WTC11 (cell line): ENCODE data around the gene ZNF362.

Source experiments
- IRF2 ChIP-seq: sonication (generic); formaldehyde crosslinking; IDR thresholded peaks from 2 replicates; pipeline ENCODE4 v1.8.0; 2022; ENCODE audit warnings: low read depth, missing genetic modification reagents, borderline replicate concordance
- SP1 ChIP-seq: sonication (generic); formaldehyde crosslinking; conservative IDR thresholded peaks from 2 replicates; pipeline ENCODE4 v1.8.1; 2022; ENCODE audit warnings: missing genetic modification reagents
- TCF7 ChIP-seq: sonication (generic); formaldehyde crosslinking; IDR thresholded peaks from 2 replicates; pipeline ENCODE4 v1.8.0; 2022; ENCODE audit warnings: mild to moderate bottlenecking, low read depth, missing genetic modification reagents, moderate library complexity
- TF ChIP-seq, protein P1 (sequence below): fragments of 200-600 bp; IDR thresholded peaks from 2 replicates; pipeline ENCODE4 v1.8.0; 2022; ENCODE audit warnings: antibody characterized with exemption
- TF ChIP-seq, protein P2 (sequence below): sonication (generic); formaldehyde crosslinking; conservative IDR thresholded peaks from 2 replicates; pipeline ENCODE4 v1.8.1; 2022; ENCODE audit warnings: mild to moderate bottlenecking, missing genetic modification reagents
- TF ChIP-seq, protein P3 (sequence below): sonication (generic); formaldehyde crosslinking; IDR thresholded peaks from 2 replicates; pipeline ENCODE4 v1.8.1; 2022; ENCODE audit warnings: missing genetic modification reagents, borderline replicate concordance
- TF ChIP-seq, protein P4 (sequence below): sonication (generic); formaldehyde crosslinking; IDR thresholded peaks from 2 replicates; pipeline ENCODE4 v1.8.1; 2023; ENCODE audit warnings: mild to moderate bottlenecking, missing genetic modification reagents, borderline replicate concordance
- TF ChIP-seq, protein P5 (sequence below): sonication (generic); formaldehyde crosslinking; IDR thresholded peaks from 2 replicates; pipeline ENCODE4 v1.8.1; 2022; ENCODE audit warnings: mild to moderate bottlenecking, missing genetic modification reagents, moderate library complexity, borderline replicate concordance
- TF ChIP-seq, protein P6 (sequence below): sonication (generic); formaldehyde crosslinking; IDR thresholded peaks from 2 replicates; pipeline ENCODE4 v1.8.0; 2023; ENCODE audit warnings: mild to moderate bottlenecking, missing genetic modification reagents

DNA sequence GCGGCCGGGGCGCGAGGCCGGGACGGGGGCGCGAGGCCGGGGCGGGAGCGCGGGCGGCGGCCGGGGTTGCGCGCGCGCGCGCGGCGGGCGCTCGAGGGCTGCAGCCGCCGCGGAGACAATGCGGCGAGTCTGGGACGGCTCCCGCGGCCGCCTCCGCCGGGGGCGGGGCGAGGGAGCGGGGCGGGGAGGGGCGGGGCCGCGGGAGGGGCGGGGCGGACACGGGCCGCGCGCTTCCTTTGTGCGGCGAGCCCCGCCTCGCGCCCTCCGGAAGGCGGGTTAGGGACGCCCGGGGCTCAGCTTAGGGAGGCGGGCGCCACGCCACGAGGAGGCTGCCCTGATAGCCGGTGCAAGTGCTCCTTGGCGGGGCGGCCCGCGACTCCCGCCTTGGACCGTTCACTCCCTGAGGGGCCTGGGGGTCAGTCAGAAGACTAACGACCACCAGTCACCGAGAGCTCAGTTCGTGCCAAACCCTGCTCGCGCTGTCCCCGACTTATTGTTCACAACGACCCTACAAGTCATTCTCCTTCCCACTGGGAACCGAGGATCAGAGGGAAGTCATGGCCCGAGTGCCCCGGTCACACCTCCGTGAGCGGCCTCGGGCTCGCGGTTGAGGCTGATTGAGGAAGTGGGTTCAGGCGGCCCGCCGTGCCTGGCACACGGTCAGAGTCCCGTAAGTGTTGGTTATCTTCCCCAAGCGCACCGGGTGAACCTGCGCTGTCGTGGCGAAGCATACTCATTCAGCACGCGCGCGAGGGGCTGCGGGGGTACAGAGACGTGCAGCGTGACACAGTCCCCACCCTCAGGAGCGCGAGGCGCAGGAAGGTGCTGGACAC, 93.7 kb downstream of the ZNF362 start:
- TF ChIP-seq, protein P1, sequence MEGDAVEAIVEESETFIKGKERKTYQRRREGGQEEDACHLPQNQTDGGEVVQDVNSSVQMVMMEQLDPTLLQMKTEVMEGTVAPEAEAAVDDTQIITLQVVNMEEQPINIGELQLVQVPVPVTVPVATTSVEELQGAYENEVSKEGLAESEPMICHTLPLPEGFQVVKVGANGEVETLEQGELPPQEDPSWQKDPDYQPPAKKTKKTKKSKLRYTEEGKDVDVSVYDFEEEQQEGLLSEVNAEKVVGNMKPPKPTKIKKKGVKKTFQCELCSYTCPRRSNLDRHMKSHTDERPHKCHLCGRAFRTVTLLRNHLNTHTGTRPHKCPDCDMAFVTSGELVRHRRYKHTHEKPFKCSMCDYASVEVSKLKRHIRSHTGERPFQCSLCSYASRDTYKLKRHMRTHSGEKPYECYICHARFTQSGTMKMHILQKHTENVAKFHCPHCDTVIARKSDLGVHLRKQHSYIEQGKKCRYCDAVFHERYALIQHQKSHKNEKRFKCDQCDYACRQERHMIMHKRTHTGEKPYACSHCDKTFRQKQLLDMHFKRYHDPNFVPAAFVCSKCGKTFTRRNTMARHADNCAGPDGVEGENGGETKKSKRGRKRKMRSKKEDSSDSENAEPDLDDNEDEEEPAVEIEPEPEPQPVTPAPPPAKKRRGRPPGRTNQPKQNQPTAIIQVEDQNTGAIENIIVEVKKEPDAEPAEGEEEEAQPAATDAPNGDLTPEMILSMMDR: no peak
- TF ChIP-seq, protein P2, sequence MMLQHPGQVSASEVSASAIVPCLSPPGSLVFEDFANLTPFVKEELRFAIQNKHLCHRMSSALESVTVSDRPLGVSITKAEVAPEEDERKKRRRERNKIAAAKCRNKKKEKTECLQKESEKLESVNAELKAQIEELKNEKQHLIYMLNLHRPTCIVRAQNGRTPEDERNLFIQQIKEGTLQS (CRISPR knock-in tag): no peak
- TF ChIP-seq, protein P3, sequence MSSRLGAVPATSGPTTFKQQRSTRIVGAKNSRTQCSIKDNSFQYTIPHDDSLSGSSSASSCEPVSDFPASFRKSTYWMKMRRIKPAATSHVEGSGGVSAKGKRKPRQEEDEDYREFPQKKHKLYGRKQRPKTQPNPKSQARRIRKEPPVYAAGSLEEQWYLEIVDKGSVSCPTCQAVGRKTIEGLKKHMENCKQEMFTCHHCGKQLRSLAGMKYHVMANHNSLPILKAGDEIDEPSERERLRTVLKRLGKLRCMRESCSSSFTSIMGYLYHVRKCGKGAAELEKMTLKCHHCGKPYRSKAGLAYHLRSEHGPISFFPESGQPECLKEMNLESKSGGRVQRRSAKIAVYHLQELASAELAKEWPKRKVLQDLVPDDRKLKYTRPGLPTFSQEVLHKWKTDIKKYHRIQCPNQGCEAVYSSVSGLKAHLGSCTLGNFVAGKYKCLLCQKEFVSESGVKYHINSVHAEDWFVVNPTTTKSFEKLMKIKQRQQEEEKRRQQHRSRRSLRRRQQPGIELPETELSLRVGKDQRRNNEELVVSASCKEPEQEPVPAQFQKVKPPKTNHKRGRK: no peak
- TF ChIP-seq SP1 (CRISPR knock-in tag) (no peak; the same call in 1 of the 2 replicates), TCF7 (CRISPR knock-in tag) (no peak), IRF2 (no peak)
- TF ChIP-seq, protein P4, sequence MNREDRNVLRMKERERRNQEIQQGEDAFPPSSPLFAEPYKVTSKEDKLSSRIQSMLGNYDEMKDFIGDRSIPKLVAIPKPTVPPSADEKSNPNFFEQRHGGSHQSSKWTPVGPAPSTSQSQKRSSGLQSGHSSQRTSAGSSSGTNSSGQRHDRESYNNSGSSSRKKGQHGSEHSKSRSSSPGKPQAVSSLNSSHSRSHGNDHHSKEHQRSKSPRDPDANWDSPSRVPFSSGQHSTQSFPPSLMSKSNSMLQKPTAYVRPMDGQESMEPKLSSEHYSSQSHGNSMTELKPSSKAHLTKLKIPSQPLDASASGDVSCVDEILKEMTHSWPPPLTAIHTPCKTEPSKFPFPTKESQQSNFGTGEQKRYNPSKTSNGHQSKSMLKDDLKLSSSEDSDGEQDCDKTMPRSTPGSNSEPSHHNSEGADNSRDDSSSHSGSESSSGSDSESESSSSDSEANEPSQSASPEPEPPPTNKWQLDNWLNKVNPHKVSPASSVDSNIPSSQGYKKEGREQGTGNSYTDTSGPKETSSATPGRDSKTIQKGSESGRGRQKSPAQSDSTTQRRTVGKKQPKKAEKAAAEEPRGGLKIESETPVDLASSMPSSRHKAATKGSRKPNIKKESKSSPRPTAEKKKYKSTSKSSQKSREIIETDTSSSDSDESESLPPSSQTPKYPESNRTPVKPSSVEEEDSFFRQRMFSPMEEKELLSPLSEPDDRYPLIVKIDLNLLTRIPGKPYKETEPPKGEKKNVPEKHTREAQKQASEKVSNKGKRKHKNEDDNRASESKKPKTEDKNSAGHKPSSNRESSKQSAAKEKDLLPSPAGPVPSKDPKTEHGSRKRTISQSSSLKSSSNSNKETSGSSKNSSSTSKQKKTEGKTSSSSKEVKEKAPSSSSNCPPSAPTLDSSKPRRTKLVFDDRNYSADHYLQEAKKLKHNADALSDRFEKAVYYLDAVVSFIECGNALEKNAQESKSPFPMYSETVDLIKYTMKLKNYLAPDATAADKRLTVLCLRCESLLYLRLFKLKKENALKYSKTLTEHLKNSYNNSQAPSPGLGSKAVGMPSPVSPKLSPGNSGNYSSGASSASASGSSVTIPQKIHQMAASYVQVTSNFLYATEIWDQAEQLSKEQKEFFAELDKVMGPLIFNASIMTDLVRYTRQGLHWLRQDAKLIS (CRISPR knock-in tag): no peak
- TF ChIP-seq, protein P5, sequence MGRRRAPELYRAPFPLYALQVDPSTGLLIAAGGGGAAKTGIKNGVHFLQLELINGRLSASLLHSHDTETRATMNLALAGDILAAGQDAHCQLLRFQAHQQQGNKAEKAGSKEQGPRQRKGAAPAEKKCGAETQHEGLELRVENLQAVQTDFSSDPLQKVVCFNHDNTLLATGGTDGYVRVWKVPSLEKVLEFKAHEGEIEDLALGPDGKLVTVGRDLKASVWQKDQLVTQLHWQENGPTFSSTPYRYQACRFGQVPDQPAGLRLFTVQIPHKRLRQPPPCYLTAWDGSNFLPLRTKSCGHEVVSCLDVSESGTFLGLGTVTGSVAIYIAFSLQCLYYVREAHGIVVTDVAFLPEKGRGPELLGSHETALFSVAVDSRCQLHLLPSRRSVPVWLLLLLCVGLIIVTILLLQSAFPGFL (CRISPR knock-in tag): no peak
- TF ChIP-seq, protein P6, sequence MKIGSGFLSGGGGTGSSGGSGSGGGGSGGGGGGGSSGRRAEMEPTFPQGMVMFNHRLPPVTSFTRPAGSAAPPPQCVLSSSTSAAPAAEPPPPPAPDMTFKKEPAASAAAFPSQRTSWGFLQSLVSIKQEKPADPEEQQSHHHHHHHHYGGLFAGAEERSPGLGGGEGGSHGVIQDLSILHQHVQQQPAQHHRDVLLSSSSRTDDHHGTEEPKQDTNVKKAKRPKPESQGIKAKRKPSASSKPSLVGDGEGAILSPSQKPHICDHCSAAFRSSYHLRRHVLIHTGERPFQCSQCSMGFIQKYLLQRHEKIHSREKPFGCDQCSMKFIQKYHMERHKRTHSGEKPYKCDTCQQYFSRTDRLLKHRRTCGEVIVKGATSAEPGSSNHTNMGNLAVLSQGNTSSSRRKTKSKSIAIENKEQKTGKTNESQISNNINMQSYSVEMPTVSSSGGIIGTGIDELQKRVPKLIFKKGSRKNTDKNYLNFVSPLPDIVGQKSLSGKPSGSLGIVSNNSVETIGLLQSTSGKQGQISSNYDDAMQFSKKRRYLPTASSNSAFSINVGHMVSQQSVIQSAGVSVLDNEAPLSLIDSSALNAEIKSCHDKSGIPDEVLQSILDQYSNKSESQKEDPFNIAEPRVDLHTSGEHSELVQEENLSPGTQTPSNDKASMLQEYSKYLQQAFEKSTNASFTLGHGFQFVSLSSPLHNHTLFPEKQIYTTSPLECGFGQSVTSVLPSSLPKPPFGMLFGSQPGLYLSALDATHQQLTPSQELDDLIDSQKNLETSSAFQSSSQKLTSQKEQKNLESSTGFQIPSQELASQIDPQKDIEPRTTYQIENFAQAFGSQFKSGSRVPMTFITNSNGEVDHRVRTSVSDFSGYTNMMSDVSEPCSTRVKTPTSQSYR (CRISPR knock-in tag): no peak
